Fibroblast of mammary gland (primary cell): ENCODE measurements around the gene PPP1R37.

Source experiments
- DNase-seq: peaks from one replicate; pipeline ENCODE4 v3.0.0-alpha.2; 2010; ENCODE audit warnings: low read depth
- H3K4me3 ChIP-seq: 2 replicates; pipeline ENCODE4 v1.5.1; 2011; ENCODE audit warnings: low read depth, mild to moderate bottlenecking, low read length, moderate library complexity; ENCODE audit not compliant: control insufficient read depth
- CTCF ChIP-seq: conservative IDR thresholded peaks from 2 replicates; pipeline ENCODE4 v1.5.1; 2011; ENCODE audit warnings: low read depth, low read length, inconsistent platforms; ENCODE audit not compliant: control insufficient read depth, insufficient read depth

Gene PPP1R37

GRCh38 chr19:45164577-45165335, 71.8 kb downstream of the PPP1R37 start:
- peak; percentile 55 for DNase-seq
- TF ChIP-seq CTCF, result no peak
- H3K4me3 ChIP-seq, result no peak overlapping the region

DNA sequence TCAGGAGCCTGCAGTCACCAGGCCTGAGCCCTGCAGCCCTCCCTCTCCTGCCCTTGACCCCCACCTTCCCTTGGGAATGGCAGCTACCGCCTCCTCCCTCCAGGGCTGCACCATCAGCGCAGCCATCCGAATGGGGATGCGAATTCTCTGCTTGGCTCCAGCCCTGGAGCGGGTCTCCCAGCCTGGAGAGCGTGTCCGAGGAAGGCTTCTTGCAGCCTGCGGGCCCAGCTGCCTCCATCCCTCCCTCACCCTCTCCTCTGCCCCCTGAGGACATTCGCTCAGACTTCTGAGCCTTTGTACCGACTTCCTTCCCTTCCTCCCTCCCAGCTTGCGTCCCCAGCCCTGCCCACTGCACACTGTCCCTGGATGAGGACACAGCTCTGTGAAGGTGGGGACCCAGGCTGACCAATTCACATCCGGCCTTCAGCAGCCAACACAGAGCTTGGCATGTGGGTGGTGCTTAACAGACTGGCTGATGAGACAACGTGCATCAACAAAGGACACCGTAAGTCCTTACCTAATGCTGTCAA, 73.8 kb downstream of the PPP1R37 start:
- H3K4me3 ChIP-seq, result no peak overlapping the region
- DNase-seq, result no peak
- TF ChIP-seq CTCF, result no peak

- no peak overlapping the region for H3K4me3 ChIP-seq
- no peak for DNase-seq
- no peak for TF ChIP-seq CTCF
These were observed 75.9 kb downstream of the PPP1R37 start for GRCh38 chr19:45168767-45169351.

- no peak for DNase-seq
- no peak for TF ChIP-seq CTCF
- H3K4me3 ChIP-seq, result no peak overlapping the region
These were observed 76.6 kb downstream of the PPP1R37 start for GRCh38 chr19:45169602-45170001.

GRCh38 chr19:45170146-45171106, 77.4 kb downstream of the PPP1R37 start:
- no peak for TF ChIP-seq CTCF

GRCh38 chr19:45171211-45171623, 78.2 kb downstream of the PPP1R37 start:
- no peak for DNase-seq
- no peak for TF ChIP-seq CTCF
- H3K4me3 ChIP-seq, result no peak overlapping the region

More at GRCh38 chr19:45170146-45171106, 77.4 kb downstream of the PPP1R37 start:
- no peak overlapping the region for H3K4me3 ChIP-seq
- no peak for DNase-seq
